VCaP (cell line): ENCODE data around the gene TBCC.

Source experiments
- H3K27ac ChIP-seq: fragments of 450-650 bp; 2 replicates; pipeline ENCODE4 v1.5.1; 2017
- TF ChIP-seq, protein P1 (sequence below): fragments of 450-650 bp; conservative IDR thresholded peaks from 2 replicates; pipeline ENCODE4 v1.5.1; 2017; ENCODE audit warnings: mild to moderate bottlenecking, moderate library complexity

The TBCC gene

GRCh38 chr6:42726026-42726425 lies 19.9 kb downstream of the TBCC start:
- H3K27ac ChIP-seq: peak overlapping the region; percentile 43; the same call in 1 of the 2 replicates
- TF ChIP-seq, protein P1, sequence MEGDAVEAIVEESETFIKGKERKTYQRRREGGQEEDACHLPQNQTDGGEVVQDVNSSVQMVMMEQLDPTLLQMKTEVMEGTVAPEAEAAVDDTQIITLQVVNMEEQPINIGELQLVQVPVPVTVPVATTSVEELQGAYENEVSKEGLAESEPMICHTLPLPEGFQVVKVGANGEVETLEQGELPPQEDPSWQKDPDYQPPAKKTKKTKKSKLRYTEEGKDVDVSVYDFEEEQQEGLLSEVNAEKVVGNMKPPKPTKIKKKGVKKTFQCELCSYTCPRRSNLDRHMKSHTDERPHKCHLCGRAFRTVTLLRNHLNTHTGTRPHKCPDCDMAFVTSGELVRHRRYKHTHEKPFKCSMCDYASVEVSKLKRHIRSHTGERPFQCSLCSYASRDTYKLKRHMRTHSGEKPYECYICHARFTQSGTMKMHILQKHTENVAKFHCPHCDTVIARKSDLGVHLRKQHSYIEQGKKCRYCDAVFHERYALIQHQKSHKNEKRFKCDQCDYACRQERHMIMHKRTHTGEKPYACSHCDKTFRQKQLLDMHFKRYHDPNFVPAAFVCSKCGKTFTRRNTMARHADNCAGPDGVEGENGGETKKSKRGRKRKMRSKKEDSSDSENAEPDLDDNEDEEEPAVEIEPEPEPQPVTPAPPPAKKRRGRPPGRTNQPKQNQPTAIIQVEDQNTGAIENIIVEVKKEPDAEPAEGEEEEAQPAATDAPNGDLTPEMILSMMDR: no peak

DNA sequence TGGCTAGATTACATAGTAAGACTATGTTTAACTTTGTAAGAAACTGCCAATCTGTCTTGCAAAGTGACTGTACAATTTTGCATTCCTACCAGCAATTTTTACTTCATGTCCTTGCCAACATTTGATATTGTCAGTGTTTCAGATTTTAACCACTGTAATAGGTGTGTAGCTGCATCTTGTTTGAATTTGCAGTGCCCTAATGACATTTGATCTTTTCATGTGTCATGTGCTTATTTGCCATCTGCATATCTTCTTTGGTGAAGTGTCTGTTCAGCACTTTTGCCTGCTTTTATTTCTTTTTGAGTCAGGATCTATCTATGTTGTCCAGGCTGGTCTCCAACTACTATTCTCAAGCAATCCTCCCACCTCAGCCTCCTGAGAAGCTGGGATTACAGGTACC lies 21.1 kb downstream of the TBCC start:
- TF ChIP-seq, protein P1: no peak

GRCh38 chr6:42722497-42722896 lies 23.4 kb downstream of the TBCC start, which contains the start of gene PRPH2:
Gene PRPH2, minus strand, starts transcription at chr6:42722597. Its CDS starts 263 bp downstream, at chr6:42722334.
- H3K27ac ChIP-seq: no peak within 1 kb of the TSS
- TF ChIP-seq, protein P1: no peak

More for the DNA sequence above, 21.1 kb downstream of the TBCC start:
- no peak overlapping the region for H3K27ac ChIP-seq

- TF ChIP-seq, protein P1: no peak
Observed at GRCh38 chr6:42720739-42721138, 25.2 kb downstream of the TBCC start.

GRCh38 chr6:42715871-42716270 lies 30.0 kb downstream of the TBCC start:
- TF ChIP-seq, protein P1: no peak
- no peak overlapping the region for H3K27ac ChIP-seq

More at GRCh38 chr6:42720739-42721138, 25.2 kb downstream of the TBCC start:
- no peak overlapping the region for H3K27ac ChIP-seq

GRCh38 chr6:42714098-42714761 lies 31.7 kb downstream of the TBCC start:
- no peak overlapping the region for H3K27ac ChIP-seq
- TF ChIP-seq, protein P1: no peak

DNA sequence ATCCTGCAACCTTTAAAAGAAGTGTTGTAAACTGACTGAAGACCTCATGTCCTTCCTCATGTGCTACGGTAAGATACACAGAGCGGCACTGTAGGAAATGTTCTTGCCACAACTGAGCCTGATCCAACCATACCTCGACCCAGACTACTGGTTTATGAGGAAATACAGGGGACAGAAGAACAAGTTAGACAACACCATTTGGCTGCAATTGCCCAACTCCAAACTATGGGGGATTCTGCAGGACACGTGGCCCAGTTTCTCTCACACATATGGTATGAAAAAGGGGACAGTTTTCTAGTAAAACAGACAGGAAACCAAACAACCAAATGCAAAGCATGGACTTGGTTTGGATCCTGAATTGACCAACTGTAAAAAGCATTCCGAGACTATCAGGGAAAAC lies 34.0 kb downstream of the TBCC start:
- TF ChIP-seq, protein P1: no peak
- no peak overlapping the region for H3K27ac ChIP-seq
